Activated CD4-positive, CD25-positive, alpha-beta regulatory T cell (primary cell): Measurements from ENCODE around the gene CSRP1.
"Not testable (repeated sequence)": the region's sequence is repeated elsewhere in the genome, so short reads cannot be mapped to it uniquely, and the experiment has no call there.

ENCODE experiments used
- DNase-seq, 4 experiments: peaks; one replicate each; lab custom pipeline; 2025; lab: John Stamatoyannopoulos, UW

Gene CSRP1

GRCh38 chr1:201537891-201538611 is 31.1 kb upstream of the CSRP1 start:
- DNase-seq: no peak

- no peak for DNase-seq
Measured at GRCh38 chr1:201537467-201537866, 30.5 kb upstream of the CSRP1 start.

- no peak for DNase-seq
Measured at GRCh38 chr1:201537028-201537427, 30.1 kb upstream of the CSRP1 start.

DNA sequence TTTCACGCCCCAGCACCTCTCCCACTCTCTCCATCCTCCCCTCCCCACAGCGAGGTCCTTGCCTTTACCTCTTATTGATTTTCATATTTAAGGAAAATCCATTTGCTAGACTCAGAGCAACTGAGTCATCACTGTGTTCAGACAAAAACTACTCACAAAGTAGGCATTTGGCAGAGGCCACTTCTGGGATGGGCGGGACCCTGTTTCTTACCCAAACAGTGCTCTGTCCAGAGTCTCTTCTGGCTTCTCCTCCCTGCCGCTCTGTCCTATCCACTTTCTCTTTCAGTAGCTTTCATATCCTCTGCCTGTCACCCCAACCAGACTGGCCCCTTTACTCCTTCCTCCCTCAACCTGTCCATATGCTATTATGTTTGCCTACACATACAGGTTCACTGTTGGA is 29.6 kb upstream of the CSRP1 start:
- no peak for DNase-seq

GRCh38 chr1:201535919-201536245 is 29.0 kb upstream of the CSRP1 start:
- no peak for DNase-seq

DNA sequence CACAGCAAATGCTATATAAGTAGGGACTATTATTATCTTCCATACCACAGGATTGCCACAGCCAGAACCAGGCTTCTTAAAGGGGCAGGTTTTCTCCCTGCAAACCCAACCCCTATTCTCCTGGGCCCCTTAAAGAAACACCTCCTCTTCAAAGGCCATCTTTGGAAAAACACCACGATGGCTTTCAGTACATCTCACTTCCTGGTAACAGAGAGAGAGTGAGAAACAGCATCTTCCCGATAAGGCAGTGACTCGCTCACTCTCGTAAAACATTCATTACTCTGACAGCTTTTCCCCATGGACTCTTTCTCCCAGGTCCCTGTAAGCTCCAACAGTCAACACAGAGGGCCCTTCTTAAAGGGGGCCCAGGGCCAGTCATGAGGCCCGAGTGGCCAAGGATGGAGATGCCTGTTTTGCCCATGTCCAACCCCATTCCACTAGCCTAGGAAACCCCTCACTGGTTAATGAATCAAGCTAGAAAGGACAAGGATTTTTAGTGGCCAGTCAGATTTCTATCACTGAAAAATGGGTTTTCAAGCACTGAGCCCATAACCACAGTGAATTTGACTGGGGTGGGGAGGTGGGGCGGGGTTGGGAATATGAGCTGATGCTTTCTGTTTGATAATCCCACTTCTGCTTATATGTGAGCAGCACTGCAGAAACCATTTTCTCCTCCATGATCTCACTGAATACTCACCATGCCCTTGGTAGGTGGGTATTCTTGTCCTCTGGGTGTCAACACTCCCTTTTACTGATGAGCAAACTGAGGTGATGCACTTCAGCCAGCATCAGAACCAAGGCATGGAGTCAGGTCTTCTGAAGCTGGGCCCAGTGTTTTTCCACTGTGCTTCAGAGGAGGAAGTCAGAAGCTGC is 28.4 kb upstream of the CSRP1 start:
- DNase-seq: no peak

- no peak for DNase-seq
Measured at GRCh38 chr1:201533836-201534235, 26.9 kb upstream of the CSRP1 start.

- DNase-seq: no peak
Measured at GRCh38 chr1:201531551-201532425, 24.9 kb upstream of the CSRP1 start.

DNA sequence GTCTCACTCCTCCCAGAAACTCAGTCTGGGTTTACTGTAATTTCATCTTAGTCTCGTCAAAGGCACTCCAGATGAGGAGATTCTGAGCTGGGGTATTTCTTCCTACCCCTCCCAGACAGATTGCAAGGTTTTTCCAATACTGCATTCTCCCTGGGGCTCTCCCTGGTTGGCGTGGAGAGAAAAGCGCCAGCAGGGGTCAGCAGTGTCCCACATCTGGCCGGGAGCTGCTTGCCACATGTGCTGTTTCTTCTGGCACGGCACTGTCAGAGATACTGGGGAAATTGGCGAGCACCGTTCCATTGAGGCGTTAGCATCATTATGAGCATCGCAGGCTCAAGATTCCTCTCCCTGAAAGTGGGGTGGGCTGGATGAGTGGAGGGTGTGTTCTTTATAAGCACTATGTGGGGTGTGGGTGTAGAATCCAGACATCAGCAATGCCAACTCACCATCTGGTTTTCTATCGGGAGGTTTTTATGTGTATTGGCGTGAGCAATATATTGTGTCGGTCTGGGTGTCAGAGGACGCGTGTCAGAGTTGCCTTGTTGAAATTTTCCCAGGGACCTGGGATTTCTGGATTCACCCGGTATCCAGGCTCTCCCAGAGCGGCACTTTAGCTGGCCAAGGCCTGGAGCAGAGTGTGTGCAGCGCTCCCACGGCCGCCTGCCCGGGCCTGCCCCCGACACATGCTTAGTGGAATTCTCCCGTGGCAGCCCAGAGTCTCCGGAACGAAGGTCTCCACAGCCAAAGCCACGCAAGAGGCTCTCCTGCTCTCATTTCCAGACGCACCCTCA is 24.0 kb upstream of the CSRP1 start:
- DNase-seq: no peak

- DNase-seq: no peak
Measured at GRCh38 chr1:201528631-201529252, 21.8 kb upstream of the CSRP1 start.

GRCh38 chr1:201527879-201528278 is 21.0 kb upstream of the CSRP1 start:
- no peak for DNase-seq

DNA sequence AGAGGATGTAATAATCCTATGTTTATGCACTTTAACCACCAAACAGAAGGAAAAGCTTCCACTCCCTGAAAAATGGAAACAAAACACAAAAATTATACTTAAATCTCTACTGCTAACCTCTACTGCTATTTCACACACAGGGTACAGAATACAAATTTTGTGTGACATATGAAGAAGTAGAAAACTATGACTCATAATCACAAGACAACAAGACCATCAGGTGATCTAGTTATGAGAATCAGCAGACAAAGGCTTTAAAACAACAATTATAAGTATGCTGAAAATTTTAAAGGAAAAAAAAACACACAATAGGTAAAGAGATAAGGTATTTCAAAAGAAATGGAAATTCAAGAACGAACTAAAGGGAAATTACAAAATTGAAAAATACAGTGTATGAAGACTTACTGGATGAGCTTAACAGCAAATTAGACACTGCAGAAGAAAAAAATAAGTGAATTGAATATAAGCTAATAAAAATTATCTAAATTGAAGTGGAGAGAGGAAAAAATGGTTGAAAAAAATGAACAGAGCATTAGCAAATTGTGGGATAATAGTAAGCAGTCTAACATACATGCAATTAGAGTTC is 18.4 kb upstream of the CSRP1 start:
- DNase-seq: no peak

GRCh38 chr1:201520046-201520575 is 13.2 kb upstream of the CSRP1 start:
- not testable (repeated sequence) for DNase-seq

DNA sequence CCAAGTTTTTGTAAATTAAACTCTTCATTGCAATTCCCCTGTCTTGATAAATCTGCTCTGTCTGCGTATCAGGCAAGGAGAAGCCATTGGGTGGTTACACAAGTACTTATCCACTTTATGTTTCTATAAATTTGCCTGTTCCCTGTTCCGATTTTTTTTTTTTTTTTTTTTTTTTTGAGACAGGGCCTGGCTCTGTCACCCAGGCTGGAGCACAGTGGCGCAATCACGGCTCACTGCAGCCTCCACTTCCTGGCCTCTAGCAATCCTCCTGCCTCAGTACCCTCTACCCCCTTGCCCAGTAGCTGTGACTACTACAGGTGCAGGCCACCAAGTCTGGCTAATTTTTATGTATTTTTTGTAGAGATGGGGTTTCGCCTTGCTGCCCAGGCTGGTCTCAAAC is 11.1 kb upstream of the CSRP1 start:
- no peak for DNase-seq

GRCh38 chr1:201517631-201518030 is 10.7 kb upstream of the CSRP1 start:
- no peak for DNase-seq

- no peak for DNase-seq
Measured at GRCh38 chr1:201516511-201517127, 9.7 kb upstream of the CSRP1 start.

DNA sequence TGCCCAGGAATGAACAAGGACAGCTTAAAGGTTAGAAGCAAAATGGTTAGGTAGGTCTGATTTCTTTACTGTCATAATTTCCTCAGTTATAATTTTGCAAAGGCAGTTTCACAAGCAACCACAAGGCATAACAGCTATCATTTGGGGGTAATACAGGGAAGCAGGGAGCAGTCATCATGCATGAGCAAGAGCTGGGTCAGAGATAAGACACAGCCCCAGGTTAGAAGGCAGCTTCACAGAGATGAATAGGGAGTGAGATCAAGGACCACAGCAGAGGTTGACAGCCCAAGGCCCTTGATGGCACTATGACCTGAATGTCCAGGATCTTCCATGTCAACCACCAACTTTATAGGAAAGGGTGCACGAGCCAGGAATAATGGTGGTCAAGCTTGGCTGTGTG is 9.0 kb upstream of the CSRP1 start:
- no peak for DNase-seq

GRCh38 chr1:201515062-201515750 is 8.3 kb upstream of the CSRP1 start:
- no peak for DNase-seq

- DNase-seq: no peak
Measured at GRCh38 chr1:201514466-201514865, 7.5 kb upstream of the CSRP1 start.
